Astrocyte (in vitro differentiated cells and primary cell): Measurements from ENCODE around the gene ATP5PB. TPM values are rescaled to one million over a fixed set of nuclear protein-coding genes. Genes with fewer than 3 reads are reported as not detected.

Experiments used
- DNase-seq: peaks from one replicate; pipeline ENCODE4 v3.0.0-alpha.2; 2010; ENCODE audit warnings: low read depth
- FAIRE-seq: peaks from 2 replicates; lab custom pipeline; 2011; peaks lifted over from hg19 to GRCh38; lab: Jason Lieb, UNC
- H2AFZ ChIP-seq: 2 replicates; pipeline ENCODE4 v1.6.0; 2012; ENCODE audit warnings: low read depth, low read length, inconsistent platforms
- H3K27ac ChIP-seq: 2 replicates; pipeline ENCODE4 v1.5.1; 2011; ENCODE audit warnings: low read depth, low read length, inconsistent platforms
- H3K27me3 ChIP-seq: 2 replicates; pipeline ENCODE4 v1.6.0; 2011; ENCODE audit warnings: low read length, inconsistent platforms; ENCODE audit not compliant: insufficient read depth
- H3K36me3 ChIP-seq: 2 replicates; pipeline ENCODE4 v1.5.1; 2011; ENCODE audit warnings: low read length, inconsistent platforms; ENCODE audit not compliant: insufficient read depth
- H3K4me1 ChIP-seq: 2 replicates; pipeline ENCODE4 v1.5.1; 2011; ENCODE audit warnings: low read length, inconsistent platforms; ENCODE audit not compliant: insufficient read depth
- H3K4me2 ChIP-seq: 2 replicates; pipeline ENCODE4 v1.6.0; 2012; ENCODE audit warnings: low read length, inconsistent platforms
- H3K4me3 ChIP-seq: 2 replicates; pipeline ENCODE4 v1.5.1; 2011; ENCODE audit warnings: low read depth, mild to moderate bottlenecking, low read length, inconsistent platforms; ENCODE audit not compliant: insufficient read depth
- H3K79me2 ChIP-seq: 2 replicates; pipeline ENCODE4 v1.6.0; 2012; ENCODE audit warnings: mild to moderate bottlenecking, low read length, inconsistent platforms; ENCODE audit not compliant: insufficient read depth
- H3K9ac ChIP-seq: 2 replicates; pipeline ENCODE4 v1.6.0; 2012; ENCODE audit warnings: mild to moderate bottlenecking, low read length, inconsistent platforms
- H3K9me3 ChIP-seq: 2 replicates; pipeline ENCODE4 v1.5.1; 2012; ENCODE audit warnings: low read depth, mild to moderate bottlenecking, low read length, inconsistent platforms; ENCODE audit not compliant: insufficient read depth
- H4K20me1 ChIP-seq: 2 replicates; pipeline ENCODE4 v1.6.0; 2012; ENCODE audit warnings: low read length, inconsistent platforms; ENCODE audit not compliant: insufficient read depth
- H3K27ac Mint-ChIP-seq: one replicate; pipeline ENCODE4 v1.8.0; 2021; ENCODE audit warnings: mild to moderate bottlenecking, mixed read lengths; ENCODE audit not compliant: unreplicated experiment
- H3K27me3 Mint-ChIP-seq: one replicate; pipeline ENCODE4 v1.8.0; 2021; ENCODE audit warnings: low read depth, mixed read lengths; ENCODE audit not compliant: unreplicated experiment
- H3K36me3 Mint-ChIP-seq: one replicate; pipeline ENCODE4 v1.8.0; 2021; ENCODE audit warnings: low read depth, mixed read lengths; ENCODE audit not compliant: unreplicated experiment
- H3K4me1 Mint-ChIP-seq: one replicate; pipeline ENCODE4 v1.8.0; 2021; ENCODE audit warnings: low read depth, mixed read lengths; ENCODE audit not compliant: unreplicated experiment
- H3K4me3 Mint-ChIP-seq: one replicate; pipeline ENCODE4 v1.8.0; 2021; ENCODE audit warnings: mild to moderate bottlenecking, moderate library complexity, mixed read lengths; ENCODE audit not compliant: unreplicated experiment
- H3K9me3 Mint-ChIP-seq: one replicate; pipeline ENCODE4 v1.8.0; 2021; ENCODE audit warnings: mild to moderate bottlenecking, mixed read lengths; ENCODE audit not compliant: unreplicated experiment
- CTCF ChIP-seq: IDR thresholded peaks from 2 replicates; pipeline ENCODE4 v1.5.1; 2011; ENCODE audit warnings: low read depth, mild to moderate bottlenecking, inconsistent platforms, low read length, moderate library complexity; ENCODE audit not compliant: insufficient read depth
- EZH2 ChIP-seq: IDR thresholded peaks from 2 replicates; pipeline ENCODE4 v1.6.1; 2012; ENCODE audit warnings: mild to moderate bottlenecking, low read length, inconsistent platforms; ENCODE audit not compliant: insufficient read depth
- total RNA-seq: library from RNA; stranded (reverse); gene quantifications from 2 replicates; pipeline ENCODE4 v1.2.1, GENCODE V29; 2021

ATP5PB gene
- total RNA-seq, 1 donor from 2014 or later: 214 TPM

- no peaks in the 10 kb centered on the region for H3K27me3 Mint-ChIP-seq
- no peaks in the 10 kb centered on the region for H3K36me3 ChIP-seq
- FAIRE-seq: no peak
- H3K79me2 ChIP-seq: no peaks in the 10 kb centered on the region
- no peak overlapping the region for H3K4me2 ChIP-seq
- no peaks in the 10 kb centered on the region for H3K4me1 ChIP-seq
- H3K9me3 ChIP-seq: no peaks in the 10 kb centered on the region
- peaks cover 2% of the 10 kb centered on the region for H3K36me3 Mint-ChIP-seq
- H3K9ac ChIP-seq: no peak overlapping the region
- H3K27ac Mint-ChIP-seq: no peak overlapping the region
- DNase-seq: no peak
- no peaks in the 10 kb centered on the region for H4K20me1 ChIP-seq
- no peak overlapping the region for H3K27ac ChIP-seq
- no peaks in the 10 kb centered on the region for H3K9me3 Mint-ChIP-seq
- no peak overlapping the region for H3K4me3 Mint-ChIP-seq
- no peak overlapping the region for H2AFZ ChIP-seq
- no peaks in the 10 kb centered on the region for H3K27me3 ChIP-seq
- no peak overlapping the region for H3K4me3 ChIP-seq
- H3K4me1 Mint-ChIP-seq: no peaks in the 10 kb centered on the region
- no peak for TF ChIP-seq EZH2
- no peak for TF ChIP-seq CTCF
Observed at GRCh38 chr1:111469539-111469938, 20.3 kb downstream of the ATP5PB start.

- H3K27ac Mint-ChIP-seq: no peak overlapping the region
- H3K79me2 ChIP-seq: no peaks in the 10 kb centered on the region
- no peaks in the 10 kb centered on the region for H3K9me3 ChIP-seq
- no peak overlapping the region for H3K9ac ChIP-seq
- no peaks in the 10 kb centered on the region for H3K27me3 ChIP-seq
- DNase-seq (no peak), FAIRE-seq (no peak)
- H3K27me3 Mint-ChIP-seq: no peaks in the 10 kb centered on the region
- no peak overlapping the region for H3K4me3 ChIP-seq
- no peak overlapping the region for H3K4me3 Mint-ChIP-seq
- no peaks in the 10 kb centered on the region for H4K20me1 ChIP-seq
- no peaks in the 10 kb centered on the region for H3K4me1 Mint-ChIP-seq
- H3K4me2 ChIP-seq: no peak overlapping the region
- H2AFZ ChIP-seq: no peak overlapping the region
- no peak for TF ChIP-seq CTCF
- no peak for TF ChIP-seq EZH2
- peaks cover 2% of the 10 kb centered on the region for H3K36me3 Mint-ChIP-seq
- H3K9me3 Mint-ChIP-seq: no peaks in the 10 kb centered on the region
- no peak overlapping the region for H3K27ac ChIP-seq
- H3K36me3 ChIP-seq: no peaks in the 10 kb centered on the region
- no peaks in the 10 kb centered on the region for H3K4me1 ChIP-seq
Observed at GRCh38 chr1:111470596-111470995, 21.3 kb downstream of the ATP5PB start.

GRCh38 chr1:111471012-111471411 lies 21.7 kb downstream of the ATP5PB start:
- no peak overlapping the region for H3K4me3 ChIP-seq
- no peaks in the 10 kb centered on the region for H4K20me1 ChIP-seq
- Mint-ChIP-seq H3K4me1 (no peaks in the 10 kb centered on the region), H3K27me3 (no peaks in the 10 kb centered on the region), H3K9me3 (no peaks in the 10 kb centered on the region), H3K27ac (no peak overlapping the region), H3K36me3 (peaks cover 2% of the 10 kb centered on the region), H3K4me3 (no peak overlapping the region)
- H3K9ac ChIP-seq: no peak overlapping the region
- DNase-seq (no peak), FAIRE-seq (no peak)
- H3K79me2 ChIP-seq: no peaks in the 10 kb centered on the region
- H3K27me3 ChIP-seq: no peaks in the 10 kb centered on the region
- no peaks in the 10 kb centered on the region for H3K9me3 ChIP-seq
- no peaks in the 10 kb centered on the region for H3K4me1 ChIP-seq
- no peak overlapping the region for H2AFZ ChIP-seq
- no peak overlapping the region for H3K27ac ChIP-seq
- TF ChIP-seq CTCF (no peak), EZH2 (no peak)
- H3K4me2 ChIP-seq: no peak overlapping the region
- no peaks in the 10 kb centered on the region for H3K36me3 ChIP-seq
